Measurements from ENCODE around the gene HDDC3. TPM values are rescaled to one million over a fixed set of nuclear protein-coding genes. Genes with fewer than 3 reads are reported as not detected.

HDDC3 gene
- total and polyA plus RNA-seq, 2 donors (not counting 1 experiment from before 2014, with no cell fraction given) = 10.2 to 16.3 TPM

DNA sequence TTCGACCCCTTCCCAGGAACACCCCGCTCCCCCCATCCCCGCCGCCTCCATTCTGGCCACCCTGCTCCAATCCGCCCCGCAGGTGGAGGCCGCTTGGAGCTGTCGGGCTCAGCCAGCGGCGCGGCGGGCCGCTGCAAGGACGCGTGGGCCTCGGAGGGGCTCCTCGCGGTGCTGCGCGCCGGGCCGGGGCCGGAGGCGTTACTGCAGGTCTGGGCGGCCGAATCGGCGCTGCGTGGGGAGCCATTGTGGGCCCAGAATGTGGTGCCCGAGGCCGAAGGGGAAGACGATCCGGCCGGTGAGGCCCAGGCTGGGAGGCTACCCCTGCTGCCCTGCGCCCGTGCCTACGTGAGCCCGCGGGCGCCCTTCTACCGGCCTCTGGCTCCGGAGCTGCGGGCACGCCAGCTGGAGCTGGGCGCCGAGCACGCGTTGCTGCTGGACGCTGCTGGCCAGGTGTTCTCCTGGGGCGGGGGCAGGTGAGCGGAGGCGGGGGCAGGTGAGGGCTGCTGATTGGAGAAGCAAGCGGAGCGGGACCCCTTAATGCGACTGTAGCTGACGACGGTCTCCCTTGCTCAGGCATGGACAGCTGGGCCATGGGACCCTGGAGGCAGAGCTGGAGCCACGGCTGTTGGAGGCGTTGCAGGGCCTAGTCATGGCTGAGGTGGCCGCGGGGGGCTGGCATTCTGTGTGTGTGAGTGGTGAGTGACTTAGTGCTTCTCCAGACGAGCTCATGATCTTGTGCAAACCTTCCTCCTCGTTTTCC lies 24.9 kb upstream of the HDDC3 start:
- Histone ChIP-seq H2AFZ (ENCODE audit: low read length) (peak overlapping the region; percentile 62), H3K4me2 (ENCODE audit: extremely low read depth, insufficient read depth, low read length) (peak overlapping the region; percentile 88), H3K4me3 (replicated peaks in 1 of 4; ENCODE audit: control extremely low read depth in 1 of 4, insufficient read depth in 1 of 4, low read depth in 3 of 4, low read length in 4 of 4) (peak overlapping the region; percentile 50 to 68 (median 56)), H3K9ac (ENCODE audit: insufficient read depth, low read length) (peak overlapping the region; percentile 68), H3K27ac (ENCODE audit: insufficient read depth, low read length) (peak overlapping the region; percentile 57), H3K27me3 (ENCODE audit: control insufficient read depth, insufficient read depth, low read length) (no peaks in the 10 kb centered on the region), H3K4me1 (ENCODE audit: control insufficient read depth, extremely low read depth, insufficient read depth, low read length) (peaks cover 6% of the 10 kb centered on the region), H4K20me1 (ENCODE audit: control insufficient read depth, extremely low read depth, insufficient read depth, low read length) (no peaks in the 10 kb centered on the region), H3K79me2 (ENCODE audit: control insufficient read depth, insufficient read depth, low read length) (peaks cover 3% of the 10 kb centered on the region), H3K36me3 (ENCODE audit: control insufficient read depth, insufficient read depth, low read length) (peaks cover 20% of the 10 kb centered on the region), H3K9me3 (ENCODE audit: control insufficient read depth, insufficient read depth, low read depth, low read length) (no peaks in the 10 kb centered on the region)
- TF ChIP-seq EZH2 (IDR thresholded peaks at IDR 0.05; ENCODE audit: low read length, missing control alignments) = no peak
- TF ChIP-seq, protein P1, sequence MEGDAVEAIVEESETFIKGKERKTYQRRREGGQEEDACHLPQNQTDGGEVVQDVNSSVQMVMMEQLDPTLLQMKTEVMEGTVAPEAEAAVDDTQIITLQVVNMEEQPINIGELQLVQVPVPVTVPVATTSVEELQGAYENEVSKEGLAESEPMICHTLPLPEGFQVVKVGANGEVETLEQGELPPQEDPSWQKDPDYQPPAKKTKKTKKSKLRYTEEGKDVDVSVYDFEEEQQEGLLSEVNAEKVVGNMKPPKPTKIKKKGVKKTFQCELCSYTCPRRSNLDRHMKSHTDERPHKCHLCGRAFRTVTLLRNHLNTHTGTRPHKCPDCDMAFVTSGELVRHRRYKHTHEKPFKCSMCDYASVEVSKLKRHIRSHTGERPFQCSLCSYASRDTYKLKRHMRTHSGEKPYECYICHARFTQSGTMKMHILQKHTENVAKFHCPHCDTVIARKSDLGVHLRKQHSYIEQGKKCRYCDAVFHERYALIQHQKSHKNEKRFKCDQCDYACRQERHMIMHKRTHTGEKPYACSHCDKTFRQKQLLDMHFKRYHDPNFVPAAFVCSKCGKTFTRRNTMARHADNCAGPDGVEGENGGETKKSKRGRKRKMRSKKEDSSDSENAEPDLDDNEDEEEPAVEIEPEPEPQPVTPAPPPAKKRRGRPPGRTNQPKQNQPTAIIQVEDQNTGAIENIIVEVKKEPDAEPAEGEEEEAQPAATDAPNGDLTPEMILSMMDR (conservative IDR thresholded peaks at IDR 0.05 in 1 of 2, IDR thresholded peaks at IDR 0.05 in 1 of 2; ENCODE audit: low read depth in 1 of 2, low read length in 2 of 2) = no peak
- DNase-seq (ENCODE audit: low read depth in 2 of 2) = peak; percentile 31 to 49

DNA sequence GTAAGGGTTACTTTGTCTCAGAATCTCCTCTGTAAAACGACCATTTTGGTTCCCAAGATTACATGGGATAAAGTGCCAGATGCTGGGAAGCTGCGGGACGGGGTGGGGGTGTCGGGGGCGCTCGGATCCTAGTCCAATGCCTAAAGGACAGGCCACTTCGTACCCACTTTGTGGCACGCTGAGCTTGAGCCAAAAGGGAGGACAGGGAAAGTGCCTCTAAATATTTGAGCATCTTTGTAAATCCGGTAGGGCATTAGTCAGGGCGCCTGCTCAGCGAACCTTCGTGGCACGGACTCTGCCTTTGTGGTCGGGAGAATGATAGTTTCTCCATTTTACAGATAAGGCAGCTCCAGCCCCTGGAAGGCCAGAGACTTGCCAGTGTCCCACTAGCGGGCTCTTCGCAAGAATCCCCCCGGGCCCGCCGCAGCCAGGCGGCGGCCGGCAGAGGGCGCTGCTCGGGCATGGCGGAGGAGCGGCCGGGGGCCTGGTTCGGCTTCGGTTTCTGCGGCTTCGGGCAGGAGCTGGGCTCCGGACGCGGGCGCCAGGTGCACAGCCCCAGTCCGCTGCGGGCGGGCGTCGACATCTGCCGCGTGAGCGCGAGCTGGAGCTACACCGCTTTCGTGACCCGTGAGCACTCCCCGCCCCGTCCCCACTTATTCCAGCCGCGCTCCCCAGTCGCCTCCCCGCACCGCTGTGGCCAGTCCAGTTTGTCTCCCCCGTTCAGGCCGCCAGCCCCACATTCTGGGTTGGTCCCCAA lies 24.1 kb upstream of the HDDC3 start:
- peak overlapping the region; percentile 68 for H3K9ac ChIP-seq (ENCODE audit: insufficient read depth, low read length)
- H3K4me1 ChIP-seq (ENCODE audit: control insufficient read depth, extremely low read depth, insufficient read depth, low read length) = peaks cover 6% of the 10 kb centered on the region
- peak overlapping the region; percentile 9 for H3K27ac ChIP-seq (ENCODE audit: insufficient read depth, low read length)
- peak overlapping the region; percentile 88 for H3K4me2 ChIP-seq (ENCODE audit: extremely low read depth, insufficient read depth, low read length)
- peak; percentile 69 to 71 for DNase-seq (ENCODE audit: low read depth in 2 of 2)
- H3K79me2 ChIP-seq (ENCODE audit: control insufficient read depth, insufficient read depth, low read length) = peaks cover 3% of the 10 kb centered on the region
- H3K9me3 ChIP-seq (ENCODE audit: control insufficient read depth, insufficient read depth, low read depth, low read length) = no peaks in the 10 kb centered on the region
- TF ChIP-seq, protein P1 (conservative IDR thresholded peaks at IDR 0.05 in 1 of 2, IDR thresholded peaks at IDR 0.05 in 1 of 2; ENCODE audit: low read depth in 1 of 2, low read length in 2 of 2) = peak; percentile 53 to 95
- no peak for TF ChIP-seq EZH2 (IDR thresholded peaks at IDR 0.05; ENCODE audit: low read length, missing control alignments)
- H3K27me3 ChIP-seq (ENCODE audit: control insufficient read depth, insufficient read depth, low read length) = no peaks in the 10 kb centered on the region
- H2AFZ ChIP-seq (ENCODE audit: low read length) = peak overlapping the region; percentile 62
- peak overlapping the region; percentile 50 to 68 (median 56) for H3K4me3 ChIP-seq (replicated peaks in 1 of 4; ENCODE audit: control extremely low read depth in 1 of 4, insufficient read depth in 1 of 4, low read depth in 3 of 4, low read length in 4 of 4)
- H4K20me1 ChIP-seq (ENCODE audit: control insufficient read depth, extremely low read depth, insufficient read depth, low read length) = no peaks in the 10 kb centered on the region
- H3K36me3 ChIP-seq (ENCODE audit: control insufficient read depth, insufficient read depth, low read length) = peaks cover 20% of the 10 kb centered on the region

DNA sequence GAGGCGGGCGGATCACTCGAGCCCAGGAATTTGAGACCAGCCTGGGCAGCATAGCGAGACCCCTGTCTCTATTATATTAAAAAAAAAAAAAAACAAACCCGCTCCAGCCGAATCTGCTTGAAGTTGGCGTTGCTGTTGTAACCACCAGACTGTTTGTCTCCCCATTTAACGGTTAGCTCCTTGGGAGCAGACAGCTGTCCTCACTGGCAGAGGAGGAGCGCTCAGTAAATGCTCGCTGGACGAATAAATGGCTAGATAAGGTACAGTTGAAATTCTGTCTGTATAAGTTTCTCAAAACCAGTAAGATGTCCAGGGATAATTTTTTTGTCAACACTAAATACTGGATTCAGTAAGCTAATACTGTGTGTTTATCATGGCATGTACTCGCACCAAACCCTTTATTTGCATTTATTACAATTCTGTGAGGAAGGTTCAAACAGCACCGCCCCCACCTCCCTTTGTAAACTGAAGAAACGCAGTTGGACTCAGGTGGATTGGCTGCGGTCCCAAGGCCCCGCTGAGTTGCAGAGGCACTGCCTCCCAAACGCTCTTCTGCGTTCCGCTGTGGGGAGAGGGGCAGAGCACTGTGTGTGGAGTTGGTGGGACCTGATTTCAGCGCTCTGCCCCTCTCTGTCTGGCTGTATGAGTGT lies 23.4 kb upstream of the HDDC3 start:
- Histone ChIP-seq H4K20me1 (ENCODE audit: control insufficient read depth, extremely low read depth, insufficient read depth, low read length) (no peaks in the 10 kb centered on the region), H2AFZ (ENCODE audit: low read length) (no peak overlapping the region), H3K27ac (ENCODE audit: insufficient read depth, low read length) (peak overlapping the region; percentile 98), H3K27me3 (ENCODE audit: control insufficient read depth, insufficient read depth, low read length) (no peaks in the 10 kb centered on the region), H3K9me3 (ENCODE audit: control insufficient read depth, insufficient read depth, low read depth, low read length) (no peaks in the 10 kb centered on the region), H3K4me1 (ENCODE audit: control insufficient read depth, extremely low read depth, insufficient read depth, low read length) (peaks cover 6% of the 10 kb centered on the region), H3K79me2 (ENCODE audit: control insufficient read depth, insufficient read depth, low read length) (peaks cover 3% of the 10 kb centered on the region), H3K36me3 (ENCODE audit: control insufficient read depth, insufficient read depth, low read length) (peaks cover 18% of the 10 kb centered on the region), H3K9ac (ENCODE audit: insufficient read depth, low read length) (no peak overlapping the region), H3K4me3 (replicated peaks in 1 of 4; ENCODE audit: control extremely low read depth in 1 of 4, insufficient read depth in 1 of 4, low read depth in 3 of 4, low read length in 4 of 4) (peak overlapping the region in 3 of 4 experiments; percentile 61 to 96 (median 71)), H3K4me2 (ENCODE audit: extremely low read depth, insufficient read depth, low read length) (peak overlapping the region; percentile 88)
- TF ChIP-seq, protein P1 (conservative IDR thresholded peaks at IDR 0.05 in 1 of 2, IDR thresholded peaks at IDR 0.05 in 1 of 2; ENCODE audit: low read depth in 1 of 2, low read length in 2 of 2) = no peak
- DNase-seq (ENCODE audit: low read depth in 2 of 2) = no peak
